Osteocyte (in vitro differentiated cells): ENCODE results near the gene CRHR1. TPM values are rescaled to one million over a fixed set of nuclear protein-coding genes. Genes with fewer than 3 reads are reported as not detected.
A peak's percentile ranks its signal among the peaks of the same experiment; 100 is the strongest.

Experiments used
- DNase-seq: peaks from one replicate; pipeline ENCODE4 v3.0.0; 2021; ENCODE audit warnings: mixed read lengths; ENCODE audit not compliant: unreplicated experiment; ENCODE audit errors: extremely low spot score
- H3K27ac Mint-ChIP-seq: one replicate; pipeline ENCODE4 v1.8.0; 2021; ENCODE audit warnings: mild to moderate bottlenecking, mixed read lengths; ENCODE audit not compliant: unreplicated experiment
- H3K27me3 Mint-ChIP-seq: one replicate; pipeline ENCODE4 v1.8.0; 2021; ENCODE audit warnings: mixed read lengths; ENCODE audit not compliant: unreplicated experiment
- H3K36me3 Mint-ChIP-seq: one replicate; pipeline ENCODE4 v1.8.0; 2021; ENCODE audit warnings: mixed read lengths; ENCODE audit not compliant: unreplicated experiment
- H3K4me1 Mint-ChIP-seq: one replicate; pipeline ENCODE4 v1.8.0; 2021; ENCODE audit warnings: mixed read lengths; ENCODE audit not compliant: unreplicated experiment
- H3K4me3 Mint-ChIP-seq: one replicate; pipeline ENCODE4 v1.8.0; 2021; ENCODE audit warnings: mild to moderate bottlenecking, moderate library complexity, mixed read lengths; ENCODE audit not compliant: unreplicated experiment
- H3K9me3 Mint-ChIP-seq: one replicate; pipeline ENCODE4 v1.8.0; 2021; ENCODE audit warnings: mixed read lengths; ENCODE audit not compliant: unreplicated experiment
- CTCF ChIP-seq: fragments of 200-600 bp; sonication (generic); IDR thresholded peaks from 2 replicates; pipeline ENCODE4 v1.5.0; 2021; ENCODE audit warnings: antibody characterized with exemption, mild to moderate bottlenecking, moderate library complexity
- total RNA-seq: library from RNA; stranded (reverse); gene quantifications from 2 replicates; pipeline ENCODE4 v1.2.1, GENCODE V29; 2021

CRHR1 gene
- total RNA-seq, 1 donor from 2014 or later, result not detected

- peaks cover 5% of the 10 kb centered on the region for H3K27me3 Mint-ChIP-seq
- no peak overlapping the region for H3K27ac Mint-ChIP-seq
- no peaks in the 10 kb centered on the region for H3K4me1 Mint-ChIP-seq
- no peak for TF ChIP-seq CTCF
- H3K36me3 Mint-ChIP-seq, result no peaks in the 10 kb centered on the region
- H3K9me3 Mint-ChIP-seq, result no peaks in the 10 kb centered on the region
- DNase-seq, result no peak
- no peak overlapping the region for H3K4me3 Mint-ChIP-seq
Measured at GRCh38 chr17:45851022-45851421, 66.9 kb downstream of the CRHR1 start.

- Mint-ChIP-seq H3K4me1 (no peaks in the 10 kb centered on the region), H3K36me3 (no peaks in the 10 kb centered on the region), H3K4me3 (no peak overlapping the region), H3K27ac (no peak overlapping the region), H3K9me3 (no peaks in the 10 kb centered on the region), H3K27me3 (peaks cover 5% of the 10 kb centered on the region)
- no peak for TF ChIP-seq CTCF
- DNase-seq, result no peak
Measured at GRCh38 chr17:45851464-45851863, 67.3 kb downstream of the CRHR1 start.

GRCh38 chr17:45851873-45852272 lies 67.8 kb downstream of the CRHR1 start:
- Mint-ChIP-seq H3K36me3 (no peaks in the 10 kb centered on the region), H3K4me3 (no peak overlapping the region), H3K4me1 (no peaks in the 10 kb centered on the region), H3K9me3 (no peaks in the 10 kb centered on the region), H3K27me3 (peaks cover 5% of the 10 kb centered on the region), H3K27ac (no peak overlapping the region)
- no peak for TF ChIP-seq CTCF
- DNase-seq, result no peak

GRCh38 chr17:45852535-45853297 lies 68.6 kb downstream of the CRHR1 start:
- DNase-seq, result no peak
- H3K9me3 Mint-ChIP-seq, result no peaks in the 10 kb centered on the region
- no peak overlapping the region for H3K27ac Mint-ChIP-seq
- H3K4me3 Mint-ChIP-seq, result no peak overlapping the region
- no peaks in the 10 kb centered on the region for H3K4me1 Mint-ChIP-seq
- peak; percentile 87 for TF ChIP-seq CTCF
- H3K27me3 Mint-ChIP-seq, result peaks cover 5% of the 10 kb centered on the region
- no peaks in the 10 kb centered on the region for H3K36me3 Mint-ChIP-seq

- no peaks in the 10 kb centered on the region for H3K9me3 Mint-ChIP-seq
- no peak for DNase-seq
- no peaks in the 10 kb centered on the region for H3K36me3 Mint-ChIP-seq
Measured at GRCh38 chr17:45854209-45854608, 70.1 kb downstream of the CRHR1 start.

More at GRCh38 chr17:45854209-45854608, 70.1 kb downstream of the CRHR1 start:
- no peak overlapping the region for H3K4me3 Mint-ChIP-seq
- TF ChIP-seq CTCF, result no peak
- peaks cover 7% of the 10 kb centered on the region for H3K27me3 Mint-ChIP-seq
- no peak overlapping the region for H3K27ac Mint-ChIP-seq
- no peaks in the 10 kb centered on the region for H3K4me1 Mint-ChIP-seq
